ENCODE results near the gene LYZL2. TPM values are rescaled to one million over a fixed set of nuclear protein-coding genes. Genes with fewer than 3 reads are reported as not detected.
"Not testable (repeated sequence)": the region's sequence is repeated elsewhere in the genome, so short reads cannot be mapped to it uniquely, and the experiment has no call there.

The LYZL2 gene
- total RNA-seq = not detected in 2 replicates

DNA sequence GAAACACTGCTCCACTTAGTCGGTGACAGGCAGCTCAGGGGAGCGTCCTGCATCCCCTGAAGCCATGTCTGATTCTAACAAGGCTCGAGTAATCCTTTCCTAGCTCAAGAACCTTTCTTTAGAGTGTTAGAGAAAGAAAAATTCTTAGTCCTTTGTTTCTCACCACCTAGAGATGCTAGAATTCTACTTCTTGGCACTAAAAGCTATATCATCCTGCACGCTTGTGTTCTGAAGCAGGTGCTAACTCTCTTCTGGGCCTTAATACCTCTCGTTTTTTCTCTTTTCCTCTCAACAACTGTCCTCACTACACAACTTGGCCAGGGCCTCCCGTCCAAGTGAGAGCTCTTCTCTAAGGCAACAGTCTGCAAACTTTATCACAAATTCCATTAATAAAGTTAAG, at the start of gene LYZL2:
TSS of gene LYZL2 (minus strand) at position 101 of the 400 bp plus-strand sequence. CDS start 2,838 bp downstream, outside the sequence.
- no peak within 1 kb of the TSS for H3K4me3 ChIP-seq (ENCODE audit: insufficient read depth, low read length)
- H3K4me1 ChIP-seq (ENCODE audit: insufficient read depth, low read length) = peaks cover 14% of the 10 kb centered on the region
- TF ChIP-seq, protein P1, sequence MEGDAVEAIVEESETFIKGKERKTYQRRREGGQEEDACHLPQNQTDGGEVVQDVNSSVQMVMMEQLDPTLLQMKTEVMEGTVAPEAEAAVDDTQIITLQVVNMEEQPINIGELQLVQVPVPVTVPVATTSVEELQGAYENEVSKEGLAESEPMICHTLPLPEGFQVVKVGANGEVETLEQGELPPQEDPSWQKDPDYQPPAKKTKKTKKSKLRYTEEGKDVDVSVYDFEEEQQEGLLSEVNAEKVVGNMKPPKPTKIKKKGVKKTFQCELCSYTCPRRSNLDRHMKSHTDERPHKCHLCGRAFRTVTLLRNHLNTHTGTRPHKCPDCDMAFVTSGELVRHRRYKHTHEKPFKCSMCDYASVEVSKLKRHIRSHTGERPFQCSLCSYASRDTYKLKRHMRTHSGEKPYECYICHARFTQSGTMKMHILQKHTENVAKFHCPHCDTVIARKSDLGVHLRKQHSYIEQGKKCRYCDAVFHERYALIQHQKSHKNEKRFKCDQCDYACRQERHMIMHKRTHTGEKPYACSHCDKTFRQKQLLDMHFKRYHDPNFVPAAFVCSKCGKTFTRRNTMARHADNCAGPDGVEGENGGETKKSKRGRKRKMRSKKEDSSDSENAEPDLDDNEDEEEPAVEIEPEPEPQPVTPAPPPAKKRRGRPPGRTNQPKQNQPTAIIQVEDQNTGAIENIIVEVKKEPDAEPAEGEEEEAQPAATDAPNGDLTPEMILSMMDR (IDR thresholded peaks at IDR 0.05; ENCODE audit: extremely low read depth, low read depth, low read length) = no peak
- no peaks in the 10 kb centered on the region for H3K27me3 ChIP-seq (ENCODE audit: insufficient read depth, low read length)
- H3K36me3 ChIP-seq (ENCODE audit: insufficient read depth, low read length) = no peaks in the 10 kb centered on the region
- H3K27ac ChIP-seq (ENCODE audit: low read depth, low read length) = no peak within 1 kb of the TSS
- no peaks in the 10 kb centered on the region for H3K79me2 ChIP-seq (ENCODE audit: insufficient read depth, low read length)
- no peak within 1 kb of the TSS for H3K4me2 ChIP-seq (ENCODE audit: insufficient read depth, low read length)
- DNase-seq (ENCODE audit: insufficient read length, low spot score, missing footprints) = no peak
- H3K9me3 ChIP-seq (ENCODE audit: low read depth, low read length) = no peaks in the 10 kb centered on the region
- no peaks in the 10 kb centered on the region for H4K20me1 ChIP-seq (ENCODE audit: insufficient read depth, low read length)
- H2AFZ ChIP-seq (ENCODE audit: low read length) = no peak within 1 kb of the TSS

DNA sequence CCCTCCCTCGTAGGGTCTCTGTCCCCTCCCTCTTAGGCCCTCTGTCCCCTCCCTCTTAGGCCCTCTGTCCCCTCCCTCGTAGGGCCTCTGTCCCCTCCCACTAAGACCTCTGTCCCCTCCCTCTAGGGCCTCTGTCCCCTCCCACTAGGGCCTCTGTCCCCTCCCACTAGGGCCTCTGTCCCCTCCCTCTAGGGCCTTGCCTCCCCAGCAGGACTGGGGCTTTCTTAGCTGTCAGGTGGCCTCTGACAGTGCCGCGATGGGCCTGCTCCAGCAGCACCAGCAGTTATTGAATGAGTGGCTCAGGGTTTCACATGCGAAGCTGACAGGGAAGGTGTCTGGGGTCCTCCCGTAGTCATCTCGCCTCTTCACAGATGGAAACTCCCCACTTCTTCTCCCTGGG, 48.1 kb upstream of the LYZL2 start:
- H2AFZ ChIP-seq (ENCODE audit: low read length); H3K36me3 ChIP-seq (ENCODE audit: insufficient read depth, low read length); DNase-seq (ENCODE audit: insufficient read length, low spot score, missing footprints); H3K79me2 ChIP-seq (ENCODE audit: insufficient read depth, low read length); H3K27me3 ChIP-seq (ENCODE audit: insufficient read depth, low read length); H3K4me2 ChIP-seq (ENCODE audit: insufficient read depth, low read length); H3K4me3 ChIP-seq (ENCODE audit: insufficient read depth, low read length); H3K27ac ChIP-seq (ENCODE audit: low read depth, low read length); H4K20me1 ChIP-seq (ENCODE audit: insufficient read depth, low read length); H3K9me3 ChIP-seq (ENCODE audit: low read depth, low read length): not testable (repeated sequence)
- H3K4me1 ChIP-seq (ENCODE audit: insufficient read depth, low read length) = peaks cover 17% of the 10 kb centered on the region

DNA sequence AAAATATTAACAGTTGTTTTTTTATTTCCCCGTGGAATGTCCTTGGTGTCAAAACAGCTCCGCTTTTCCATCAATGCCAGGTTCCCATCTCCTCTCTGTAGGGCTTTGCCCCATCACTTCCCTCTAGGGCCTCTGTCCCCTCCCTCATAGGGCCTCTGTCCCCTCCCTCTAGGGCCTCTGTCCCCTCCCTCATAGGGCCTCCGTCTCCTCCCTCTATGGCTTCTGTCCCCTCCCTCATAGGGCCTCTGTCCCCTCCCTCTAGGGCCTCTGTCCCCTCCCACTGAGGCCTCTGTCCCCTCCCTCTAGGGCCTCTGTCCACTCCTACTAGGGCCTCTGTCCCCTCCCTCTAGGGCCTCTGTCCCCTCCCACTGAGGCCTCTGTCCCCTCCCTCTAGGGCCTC, 47.6 kb upstream of the LYZL2 start:
- H3K4me2 ChIP-seq (ENCODE audit: insufficient read depth, low read length); H3K36me3 ChIP-seq (ENCODE audit: insufficient read depth, low read length); H3K9me3 ChIP-seq (ENCODE audit: low read depth, low read length); H2AFZ ChIP-seq (ENCODE audit: low read length); H4K20me1 ChIP-seq (ENCODE audit: insufficient read depth, low read length); H3K79me2 ChIP-seq (ENCODE audit: insufficient read depth, low read length); H3K27ac ChIP-seq (ENCODE audit: low read depth, low read length); H3K4me3 ChIP-seq (ENCODE audit: insufficient read depth, low read length); H3K27me3 ChIP-seq (ENCODE audit: insufficient read depth, low read length); DNase-seq (ENCODE audit: insufficient read length, low spot score, missing footprints): not testable (repeated sequence)
- peaks cover 13% of the 10 kb centered on the region for H3K4me1 ChIP-seq (ENCODE audit: insufficient read depth, low read length)

DNA sequence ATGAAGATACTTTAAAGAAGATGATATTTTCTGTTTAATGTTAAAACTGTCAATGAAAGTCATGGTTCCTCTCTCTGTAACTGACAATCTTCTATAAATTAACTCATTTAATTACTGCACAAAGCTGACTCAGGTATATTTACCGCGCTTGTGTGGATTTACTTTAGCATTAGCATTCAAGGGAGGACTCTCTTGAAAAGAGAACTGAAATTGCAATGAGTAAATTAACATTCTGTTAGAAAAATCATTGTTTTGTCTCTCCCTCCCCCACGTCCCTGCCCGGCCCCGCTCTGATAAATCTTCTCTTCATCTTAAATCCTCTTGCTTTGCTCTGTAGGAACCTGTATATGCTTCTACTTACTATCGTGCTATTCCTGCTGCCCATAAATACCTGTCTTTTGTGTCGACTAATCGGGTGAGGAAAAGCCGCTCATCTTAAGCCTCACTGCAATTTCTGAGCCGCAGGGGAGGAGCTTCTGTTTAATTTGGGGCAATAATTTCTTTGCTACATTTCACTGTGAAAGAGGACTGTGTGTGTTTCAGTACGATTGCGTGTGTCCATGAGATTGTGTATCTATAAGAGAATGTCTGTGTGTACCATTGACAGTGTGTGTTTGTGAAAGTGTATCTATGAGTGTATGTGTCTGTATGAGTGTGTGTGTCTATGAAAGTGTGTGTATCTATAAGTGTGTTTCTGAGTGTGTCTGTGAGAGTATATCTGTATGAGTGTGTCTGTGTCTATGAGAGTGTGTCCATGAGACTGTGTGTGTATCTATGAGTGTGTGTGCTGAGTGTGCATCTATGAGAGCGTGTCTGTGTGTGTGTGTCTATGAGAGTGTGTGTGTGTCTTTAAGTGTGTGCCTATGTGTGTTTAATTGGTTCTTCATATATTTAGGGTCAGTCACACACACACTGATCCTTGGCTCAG, 46.5 kb upstream of the LYZL2 start:
- Histone ChIP-seq H2AFZ (ENCODE audit: low read length) (no peak overlapping the region), H3K4me2 (ENCODE audit: insufficient read depth, low read length) (no peak overlapping the region), H3K9me3 (ENCODE audit: low read depth, low read length) (no peaks in the 10 kb centered on the region), H3K79me2 (ENCODE audit: insufficient read depth, low read length) (no peaks in the 10 kb centered on the region), H3K27me3 (ENCODE audit: insufficient read depth, low read length) (no peaks in the 10 kb centered on the region), H3K4me1 (ENCODE audit: insufficient read depth, low read length) (peaks cover 8% of the 10 kb centered on the region), H3K36me3 (ENCODE audit: insufficient read depth, low read length) (no peaks in the 10 kb centered on the region), H4K20me1 (ENCODE audit: insufficient read depth, low read length) (no peaks in the 10 kb centered on the region), H3K4me3 (ENCODE audit: insufficient read depth, low read length) (no peak overlapping the region), H3K27ac (ENCODE audit: low read depth, low read length) (no peak overlapping the region)
- TF ChIP-seq, protein P1 (IDR thresholded peaks at IDR 0.05; ENCODE audit: extremely low read depth, low read depth, low read length) = no peak
- DNase-seq (ENCODE audit: insufficient read length, low spot score, missing footprints) = no peak

DNA sequence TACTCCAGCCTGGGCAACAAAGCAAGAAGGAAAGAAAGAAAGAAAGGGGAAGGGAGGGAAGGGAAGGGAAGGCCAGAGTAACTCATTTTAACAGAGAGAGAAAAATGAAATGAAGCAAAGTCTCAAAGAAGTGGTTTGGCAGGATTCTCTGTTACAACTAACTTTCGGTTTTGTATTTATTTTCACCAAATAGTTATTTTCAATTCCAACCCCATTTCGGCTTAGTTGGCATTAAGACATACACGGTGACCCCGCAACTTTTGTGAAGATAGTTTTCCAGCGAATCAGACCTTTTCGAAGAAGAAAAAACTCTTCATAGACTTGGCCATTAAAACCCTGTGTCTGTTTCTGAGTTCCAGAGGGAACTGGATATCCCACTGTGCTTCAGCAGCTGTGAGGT, 45.2 kb upstream of the LYZL2 start:
- TF ChIP-seq, protein P1 (IDR thresholded peaks at IDR 0.05; ENCODE audit: extremely low read depth, low read depth, low read length) = no peak
- DNase-seq (ENCODE audit: insufficient read length, low spot score, missing footprints) = no peak
- H3K4me3 ChIP-seq (ENCODE audit: insufficient read depth, low read length) = peak overlapping the region; percentile 1

DNA sequence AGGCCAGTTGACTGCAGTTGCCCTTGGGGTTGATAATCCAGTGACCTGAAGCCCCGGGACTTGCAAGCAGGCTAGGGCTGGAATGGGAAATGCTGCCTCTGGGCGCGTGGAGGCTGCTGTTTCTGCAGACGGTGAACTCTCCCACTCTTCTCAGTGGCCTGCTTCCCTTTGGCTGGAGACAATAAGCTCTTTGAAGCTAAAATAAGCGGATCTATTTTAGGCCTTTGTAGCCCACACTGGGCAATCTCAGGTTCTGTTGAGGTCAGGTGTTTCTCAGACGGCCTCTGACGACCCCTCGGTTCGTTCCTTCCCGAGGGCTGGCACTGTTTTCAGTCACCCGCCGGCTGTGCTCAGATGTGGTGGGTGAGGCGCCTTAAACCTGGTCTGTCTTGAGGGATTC, 43.7 kb upstream of the LYZL2 start:
- not testable (repeated sequence) for H3K27me3 ChIP-seq (ENCODE audit: insufficient read depth, low read length); H4K20me1 ChIP-seq (ENCODE audit: insufficient read depth, low read length); H3K4me3 ChIP-seq (ENCODE audit: insufficient read depth, low read length); H3K36me3 ChIP-seq (ENCODE audit: insufficient read depth, low read length); H3K79me2 ChIP-seq (ENCODE audit: insufficient read depth, low read length); H3K27ac ChIP-seq (ENCODE audit: low read depth, low read length); H3K9me3 ChIP-seq (ENCODE audit: low read depth, low read length); H3K4me2 ChIP-seq (ENCODE audit: insufficient read depth, low read length); DNase-seq (ENCODE audit: insufficient read length, low spot score, missing footprints); H2AFZ ChIP-seq (ENCODE audit: low read length)
- peaks cover 16% of the 10 kb centered on the region for H3K4me1 ChIP-seq (ENCODE audit: insufficient read depth, low read length)

More for the DNA sequence above, 45.2 kb upstream of the LYZL2 start:
- Histone ChIP-seq H3K4me1 (ENCODE audit: insufficient read depth, low read length) (peaks cover 13% of the 10 kb centered on the region), H3K27ac (ENCODE audit: low read depth, low read length) (no peak overlapping the region), H3K9me3 (ENCODE audit: low read depth, low read length) (no peaks in the 10 kb centered on the region), H4K20me1 (ENCODE audit: insufficient read depth, low read length) (no peaks in the 10 kb centered on the region), H3K27me3 (ENCODE audit: insufficient read depth, low read length) (no peaks in the 10 kb centered on the region), H3K79me2 (ENCODE audit: insufficient read depth, low read length) (no peaks in the 10 kb centered on the region), H3K36me3 (ENCODE audit: insufficient read depth, low read length) (no peaks in the 10 kb centered on the region), H3K4me2 (ENCODE audit: insufficient read depth, low read length) (peak overlapping the region; percentile 32), H2AFZ (ENCODE audit: low read length) (peak overlapping the region; percentile 58)

All from osteoblast (primary cell).